Keratinocyte (primary cell): Measurements from ENCODE around the gene CCDC68. TPM values are rescaled to one million over a fixed set of nuclear protein-coding genes. Genes with fewer than 3 reads are reported as not detected.

Source experiments
- DNase-seq: peaks from one replicate; pipeline ENCODE4 v3.0.0-alpha.2; 2011; ENCODE audit warnings: low read depth, missing footprints, low spot score
- FAIRE-seq: peaks from 2 replicates; lab custom pipeline; 2011; peaks lifted over from hg19 to GRCh38; lab: Jason Lieb, UNC
- H2AFZ ChIP-seq: 2 replicates; pipeline ENCODE4 v1.6.0; 2012; ENCODE audit warnings: low read length, control low read depth, inconsistent platforms; ENCODE audit not compliant: control insufficient read depth
- H3K27ac ChIP-seq: 2 replicates; pipeline ENCODE4 v1.5.1; 2011; ENCODE audit warnings: low read length; ENCODE audit not compliant: control insufficient read depth, insufficient read depth
- H3K27me3 ChIP-seq: 3 replicates; pipeline ENCODE4 v1.6.0; 2011; ENCODE audit warnings: low read length; ENCODE audit not compliant: control insufficient read depth, insufficient read depth; ENCODE audit errors: extremely low read depth
- H3K36me3 ChIP-seq, 2 experiments: 2 replicates in 1 of 2; 3 replicates in 1 of 2; pipeline ENCODE4 v1.5.1; 2011; ENCODE audit warnings: low read length in 2 of 2, mild to moderate bottlenecking in 1 of 2; ENCODE audit not compliant: control insufficient read depth in 2 of 2, insufficient read depth in 2 of 2; ENCODE audit errors: extremely low read depth in 1 of 2
- H3K4me1 ChIP-seq: 3 replicates; pipeline ENCODE4 v1.5.1; 2011; ENCODE audit warnings: low read length; ENCODE audit not compliant: control insufficient read depth, insufficient read depth; ENCODE audit errors: extremely low read depth
- H3K4me2 ChIP-seq: 3 replicates; pipeline ENCODE4 v1.6.0; 2011; ENCODE audit warnings: low read depth, low read length; ENCODE audit not compliant: control insufficient read depth, insufficient read depth; ENCODE audit errors: extremely low read depth
- H3K4me3 ChIP-seq, 3 experiments: fragments of 200-600 bp in 1 of 3; sonication (generic) in 1 of 3; 2 replicates in 2 of 3; 3 replicates in 1 of 3; pipeline ENCODE4 v1.5.1; 2011 to 2016; ENCODE audit warnings: low read length in 3 of 3, mild to moderate bottlenecking in 3 of 3, control low read depth in 2 of 3, inconsistent platforms in 1 of 3, low read depth in 1 of 3, mixed read lengths in 1 of 3, mixed run types in 1 of 3, moderate library complexity in 1 of 3; ENCODE audit not compliant: control insufficient read depth in 2 of 3, insufficient read depth in 2 of 3; ENCODE audit errors: extremely low read depth in 1 of 3
- H3K79me2 ChIP-seq: 2 replicates; pipeline ENCODE4 v1.6.0; 2012; ENCODE audit warnings: low read length; ENCODE audit not compliant: control insufficient read depth, insufficient read depth
- H3K9ac ChIP-seq: 3 replicates; pipeline ENCODE4 v1.6.0; 2011; ENCODE audit warnings: low read length; ENCODE audit not compliant: control insufficient read depth, insufficient read depth; ENCODE audit errors: extremely low read depth
- H3K9me1 ChIP-seq: 3 replicates; pipeline ENCODE4 v1.6.0; 2011; ENCODE audit warnings: low read length; ENCODE audit not compliant: control insufficient read depth, insufficient read depth; ENCODE audit errors: extremely low read depth
- H3K9me3 ChIP-seq: 2 replicates; pipeline ENCODE4 v1.5.1; 2012; ENCODE audit warnings: low read depth, low read length; ENCODE audit not compliant: control insufficient read depth
- H4K20me1 ChIP-seq: 3 replicates; pipeline ENCODE4 v1.6.0; 2011; ENCODE audit warnings: low read length; ENCODE audit not compliant: control insufficient read depth, insufficient read depth; ENCODE audit errors: extremely low read depth
- EZH2 ChIP-seq: IDR thresholded peaks from one replicate; pipeline ENCODE4 v1.6.1; 2012; ENCODE audit warnings: inconsistent platforms, mild to moderate bottlenecking, low read length, moderate library complexity
- dilution Hi-C: fragments of 300-500 bp; cut with MboI; formaldehyde crosslinking; loops from one replicate; pipeline ENCODE4 v1.7.0; 2020; ENCODE audit warnings: low sequenced_read_pairs; ENCODE audit not compliant: extremely low pct_ligation_motif_present
- polyA plus RNA-seq, 5 experiments: library from polyadenylated mRNA; depleted of rRNA in 3 of 5; stranded (reverse) in 3 of 5; stranded (forward) in 1 of 5; unstranded in 1 of 5; fragments of >200 nt; gene quantifications; 1 replicate in 1 of 5; 2 replicates in 3 of 5; 3 replicates in 1 of 5; pipeline versions ENCODE4 v1.2.1 to v1.2.3, GENCODE V29; 2011 to 2012; ENCODE audit warnings: missing spikeins in 2 of 5, low read depth in 1 of 5, low replicate concordance in 1 of 5
- TF ChIP-seq, protein P1 (sequence below), 3 experiments: IDR thresholded peaks in 1 of 3; conservative IDR thresholded peaks in 1 of 3; optimal IDR thresholded peaks in 1 of 3; 2 replicates in 2 of 3; 3 replicates in 1 of 3; pipeline versions ENCODE3 to v1.5.1; 2011; ENCODE audit warnings: low read length in 3 of 3, mild to moderate bottlenecking in 3 of 3, moderate library complexity in 2 of 3, control low read depth in 1 of 3, inconsistent platforms in 1 of 3; ENCODE audit not compliant: insufficient read depth in 2 of 3; ENCODE audit errors: extremely low read depth in 1 of 3

CCDC68 gene
- polyA plus RNA-seq, 1 donor (not counting 4 experiments of a cell fraction or from before 2014, with no cell fraction given): 2.7 TPM

DNA sequence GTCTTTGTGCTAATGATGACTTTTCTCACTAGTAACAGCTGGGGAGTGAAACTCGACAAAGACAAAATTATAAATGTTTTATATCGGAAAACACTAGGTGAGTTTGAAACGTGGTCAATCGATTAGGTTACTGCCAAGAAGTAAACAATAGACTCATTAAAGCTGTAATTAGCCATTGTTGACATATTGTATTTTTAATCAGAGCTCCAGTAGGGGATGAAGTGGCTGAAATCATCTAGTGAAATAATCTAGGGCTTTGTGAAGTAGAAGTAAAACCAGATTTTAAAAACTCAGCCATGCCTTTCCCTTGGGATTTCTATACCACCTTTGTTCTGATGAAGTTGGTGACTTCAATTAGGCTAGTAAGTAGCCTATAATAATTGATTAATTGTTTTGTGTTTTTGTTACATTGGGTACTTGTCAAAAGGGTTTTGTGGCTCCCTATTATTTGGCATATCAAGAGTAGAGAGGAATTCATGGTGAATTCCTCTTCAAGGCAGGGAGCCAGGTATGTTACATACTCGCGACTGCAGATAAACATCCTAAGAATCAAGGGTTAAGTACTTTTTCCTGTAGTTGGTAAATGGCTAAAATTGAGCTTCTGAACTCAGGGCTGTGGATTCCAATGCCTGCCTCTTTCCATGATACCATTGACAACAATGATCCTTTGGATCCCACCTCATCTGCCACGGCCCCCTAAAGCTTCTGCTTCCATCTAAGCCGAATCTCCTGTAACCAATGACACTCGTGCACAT, 99.4 kb downstream of the CCDC68 start:
- Histone ChIP-seq H3K9me3 (no peaks in the 10 kb centered on the region), H3K79me2 (no peaks in the 10 kb centered on the region), H3K27ac (no peak overlapping the region), H3K36me3 (no peaks in the 10 kb centered on the region), H3K9ac (no peak overlapping the region), H2AFZ (no peak overlapping the region), H3K27me3 (no peaks in the 10 kb centered on the region), H3K4me2 (no peak overlapping the region), H3K4me3 (no peak overlapping the region), H4K20me1 (no peaks in the 10 kb centered on the region), H3K9me1 (no peaks in the 10 kb centered on the region), H3K4me1 (no peaks in the 10 kb centered on the region)
- no peak for TF ChIP-seq EZH2
- TF ChIP-seq, protein P1, sequence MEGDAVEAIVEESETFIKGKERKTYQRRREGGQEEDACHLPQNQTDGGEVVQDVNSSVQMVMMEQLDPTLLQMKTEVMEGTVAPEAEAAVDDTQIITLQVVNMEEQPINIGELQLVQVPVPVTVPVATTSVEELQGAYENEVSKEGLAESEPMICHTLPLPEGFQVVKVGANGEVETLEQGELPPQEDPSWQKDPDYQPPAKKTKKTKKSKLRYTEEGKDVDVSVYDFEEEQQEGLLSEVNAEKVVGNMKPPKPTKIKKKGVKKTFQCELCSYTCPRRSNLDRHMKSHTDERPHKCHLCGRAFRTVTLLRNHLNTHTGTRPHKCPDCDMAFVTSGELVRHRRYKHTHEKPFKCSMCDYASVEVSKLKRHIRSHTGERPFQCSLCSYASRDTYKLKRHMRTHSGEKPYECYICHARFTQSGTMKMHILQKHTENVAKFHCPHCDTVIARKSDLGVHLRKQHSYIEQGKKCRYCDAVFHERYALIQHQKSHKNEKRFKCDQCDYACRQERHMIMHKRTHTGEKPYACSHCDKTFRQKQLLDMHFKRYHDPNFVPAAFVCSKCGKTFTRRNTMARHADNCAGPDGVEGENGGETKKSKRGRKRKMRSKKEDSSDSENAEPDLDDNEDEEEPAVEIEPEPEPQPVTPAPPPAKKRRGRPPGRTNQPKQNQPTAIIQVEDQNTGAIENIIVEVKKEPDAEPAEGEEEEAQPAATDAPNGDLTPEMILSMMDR (optimal IDR thresholded peaks at IDR 0.05 in 1 of 3, IDR thresholded peaks at IDR 0.05 in 1 of 3, conservative IDR thresholded peaks at IDR 0.05 in 1 of 3; ENCODE audit: extremely low read depth in 1 of 3, insufficient read depth in 2 of 3, low read length in 3 of 3): no peak
- DNase-seq (no peak), FAIRE-seq (no peak)
- dilution Hi-C loops: no loop called here

DNA sequence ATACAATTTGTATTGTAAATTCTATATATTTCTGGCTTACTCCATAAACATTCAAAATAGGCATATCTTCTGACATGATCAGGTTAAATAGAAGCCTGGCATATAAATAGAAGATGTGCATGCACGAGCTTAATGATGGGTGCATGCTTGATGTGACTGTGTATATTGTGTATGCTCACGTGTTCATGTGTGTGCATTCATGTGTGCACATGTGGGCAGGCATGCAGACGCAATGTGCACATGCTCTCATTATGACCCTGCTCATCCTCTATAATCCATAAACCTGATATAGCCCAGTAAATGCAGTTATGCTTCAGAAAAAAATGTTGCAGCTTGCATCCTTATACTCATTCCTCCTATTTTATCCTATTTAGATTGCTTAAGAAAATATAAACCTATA, 101.8 kb downstream of the CCDC68 start:
- H3K79me2 ChIP-seq: no peaks in the 10 kb centered on the region
- dilution Hi-C loops: no loop called here
- H3K9me3 ChIP-seq: no peaks in the 10 kb centered on the region
- H3K9ac ChIP-seq: no peak overlapping the region
- no peaks in the 10 kb centered on the region for H4K20me1 ChIP-seq
- H3K27me3 ChIP-seq: no peaks in the 10 kb centered on the region
- no peaks in the 10 kb centered on the region for H3K36me3 ChIP-seq
- H3K4me1 ChIP-seq: no peaks in the 10 kb centered on the region
- no peak overlapping the region for H3K4me3 ChIP-seq
- FAIRE-seq (no peak), DNase-seq (no peak)
- H2AFZ ChIP-seq: no peak overlapping the region
- no peaks in the 10 kb centered on the region for H3K9me1 ChIP-seq
- no peak overlapping the region for H3K4me2 ChIP-seq
- no peak overlapping the region for H3K27ac ChIP-seq
- TF ChIP-seq EZH2: no peak
